Activated CD8-positive, alpha-beta memory T cell treated with anti-CD3 and anti-CD28 coated beads for 48 hours (primary cell): Measurements from ENCODE around the gene ACTG2.
"Not testable (repeated sequence)": the region's sequence is repeated elsewhere in the genome, so short reads cannot be mapped to it uniquely, and the experiment has no call there.

Source experiments
- DNase-seq, 3 experiments: peaks; one replicate each; pipeline ENCODE4 v3.0.0-alpha.2; 2020; ENCODE audit warnings: low read depth in 2 of 3, low spot score in 2 of 3

ACTG2 gene

GRCh38 chr2:73931531-73932500, 39.0 kb downstream of the ACTG2 start:
- no peak for DNase-seq

- DNase-seq, result no peak
Measured at GRCh38 chr2:73933194-73933593, 40.4 kb downstream of the ACTG2 start.

DNA sequence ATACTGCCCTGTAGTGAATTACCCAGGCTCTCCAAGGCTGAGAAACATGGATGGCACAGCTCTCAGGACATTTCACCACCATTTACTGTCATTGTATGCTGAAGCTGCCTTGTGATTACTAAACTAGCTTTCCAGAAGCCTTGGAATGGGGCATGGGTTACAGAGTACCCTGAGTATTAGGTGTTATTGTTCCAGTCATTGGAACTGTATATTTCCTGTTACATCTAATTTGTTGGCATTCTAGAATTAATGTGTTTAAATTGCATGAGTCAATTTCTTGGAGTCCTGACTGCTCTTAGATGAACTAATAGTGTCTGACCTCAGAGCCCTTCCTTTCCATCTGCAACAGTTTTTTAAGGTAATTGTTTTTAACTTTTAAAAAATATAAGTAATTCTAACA, 42.8 kb downstream of the ACTG2 start:
- no peak for DNase-seq

GRCh38 chr2:73937103-73937885, 44.5 kb downstream of the ACTG2 start:
- no peak for DNase-seq

GRCh38 chr2:73937899-73938298, 45.1 kb downstream of the ACTG2 start:
- no peak for DNase-seq

- DNase-seq, result no peak
Measured at GRCh38 chr2:73938718-73939352, 46.0 kb downstream of the ACTG2 start.

DNA sequence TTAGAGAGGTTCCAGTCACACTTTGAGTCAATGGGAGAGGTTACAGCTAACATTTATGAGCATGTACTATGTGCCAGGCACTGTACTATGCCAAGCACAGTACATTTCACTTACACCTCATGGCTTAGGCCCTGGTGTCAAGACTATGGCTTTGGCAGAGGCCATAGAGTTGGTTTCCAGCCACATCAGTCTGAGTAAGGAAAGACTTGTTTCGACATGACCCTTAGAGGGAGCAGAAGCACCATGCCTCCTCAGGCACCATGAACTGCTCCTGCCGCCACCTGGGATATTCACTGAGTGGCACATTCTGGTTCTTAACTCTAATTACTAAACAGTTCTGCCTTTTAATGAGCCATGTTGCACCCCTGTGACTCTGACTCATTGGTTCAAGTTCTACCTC, 46.6 kb downstream of the ACTG2 start:
- no peak for DNase-seq

DNA sequence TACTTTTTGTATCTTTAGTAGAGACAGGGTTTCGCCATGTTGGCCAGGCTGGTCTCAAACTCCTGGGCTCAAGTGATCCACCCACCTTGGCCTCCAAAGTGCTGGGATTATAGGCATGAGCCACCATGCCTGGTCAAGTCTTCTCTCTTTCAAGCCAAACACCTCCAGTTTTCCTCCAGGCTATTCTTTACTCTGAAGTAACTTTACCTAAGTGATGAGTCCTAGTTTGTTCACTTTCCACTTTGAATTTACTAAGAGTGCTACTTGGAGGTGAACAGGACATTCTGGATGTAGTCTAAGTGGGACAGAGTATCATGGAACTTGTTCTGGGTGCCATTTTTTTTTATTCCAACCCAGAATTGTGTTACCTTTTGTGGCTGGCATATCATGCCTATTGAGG, 47.3 kb downstream of the ACTG2 start:
- not testable (repeated sequence) for DNase-seq

- no peak for DNase-seq
Measured at GRCh38 chr2:73942664-73943063, 49.9 kb downstream of the ACTG2 start.

DNA sequence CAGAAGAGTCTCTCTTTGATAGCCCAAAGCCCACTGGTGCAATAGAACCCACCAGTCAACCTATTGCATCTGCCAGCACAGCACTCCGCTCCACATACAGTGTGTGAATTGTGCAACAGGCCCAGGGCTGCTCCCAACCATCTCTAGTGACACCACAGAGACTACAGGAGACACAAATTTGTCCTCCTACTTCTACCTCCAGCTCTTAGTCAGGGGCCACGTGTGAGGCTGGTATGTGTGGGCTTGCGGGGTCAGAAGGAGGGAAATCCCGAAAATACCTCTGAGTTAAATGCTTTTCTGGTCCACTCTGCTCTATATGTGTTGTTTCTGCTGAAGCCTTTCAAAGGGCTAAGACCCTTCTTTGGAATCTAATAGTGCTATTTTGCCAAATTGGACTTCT, 51.9 kb downstream of the ACTG2 start:
- peak in 1 of 3 experiments; percentile 24 for DNase-seq

DNA sequence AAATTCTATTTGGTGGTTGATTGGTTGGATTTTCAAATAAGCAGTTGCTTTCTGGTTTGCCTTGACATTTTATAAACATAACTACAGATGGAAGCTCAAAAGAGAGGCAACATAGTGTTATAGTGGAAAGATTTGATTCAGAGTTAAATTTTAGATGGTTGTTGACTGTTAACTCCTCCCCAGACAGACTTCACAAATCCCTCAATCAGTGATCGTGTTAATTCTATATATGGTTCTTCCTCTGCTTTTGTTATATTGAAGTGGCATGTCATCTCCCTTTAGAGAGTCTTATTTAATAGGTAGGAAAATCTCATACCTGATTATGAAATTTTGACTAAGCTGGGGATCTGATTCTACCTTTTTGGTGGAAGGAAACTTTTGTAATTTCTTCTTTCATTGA, 53.4 kb downstream of the ACTG2 start:
- DNase-seq, result no peak

- DNase-seq, result no peak
Measured at GRCh38 chr2:73946666-73947065, 53.9 kb downstream of the ACTG2 start.

DNA sequence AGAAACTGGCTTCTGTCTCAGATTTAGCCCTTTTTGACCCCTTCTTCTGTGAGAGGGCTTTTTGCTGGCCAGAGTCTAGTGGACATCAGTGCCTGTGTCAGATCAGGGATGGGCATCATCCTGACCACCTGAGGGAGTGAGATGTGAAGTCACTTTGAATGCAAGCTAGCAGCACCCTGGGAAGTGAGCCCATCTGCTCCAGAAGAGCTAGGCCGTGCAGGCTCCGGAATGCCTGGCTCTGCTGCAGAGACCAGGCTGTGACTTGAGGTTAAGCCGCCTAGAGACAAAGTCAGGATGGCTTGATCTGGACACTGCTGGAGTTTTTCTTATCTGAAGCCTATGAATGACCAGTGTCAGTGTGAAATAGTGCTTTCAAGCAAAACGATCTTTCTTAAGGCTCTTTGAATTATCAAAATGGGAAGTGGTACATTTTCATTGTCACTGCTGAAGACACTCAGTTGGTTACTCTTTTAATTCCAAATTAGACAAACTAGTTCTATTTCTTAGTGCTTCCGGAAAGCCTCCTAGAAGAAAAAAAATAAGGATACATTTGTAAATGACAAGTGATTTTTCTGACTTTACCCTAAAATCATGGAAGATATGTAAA, 54.7 kb downstream of the ACTG2 start:
- DNase-seq, result no peak

- DNase-seq, result no peak
Measured at GRCh38 chr2:73949802-73950201, 57.0 kb downstream of the ACTG2 start.

DNA sequence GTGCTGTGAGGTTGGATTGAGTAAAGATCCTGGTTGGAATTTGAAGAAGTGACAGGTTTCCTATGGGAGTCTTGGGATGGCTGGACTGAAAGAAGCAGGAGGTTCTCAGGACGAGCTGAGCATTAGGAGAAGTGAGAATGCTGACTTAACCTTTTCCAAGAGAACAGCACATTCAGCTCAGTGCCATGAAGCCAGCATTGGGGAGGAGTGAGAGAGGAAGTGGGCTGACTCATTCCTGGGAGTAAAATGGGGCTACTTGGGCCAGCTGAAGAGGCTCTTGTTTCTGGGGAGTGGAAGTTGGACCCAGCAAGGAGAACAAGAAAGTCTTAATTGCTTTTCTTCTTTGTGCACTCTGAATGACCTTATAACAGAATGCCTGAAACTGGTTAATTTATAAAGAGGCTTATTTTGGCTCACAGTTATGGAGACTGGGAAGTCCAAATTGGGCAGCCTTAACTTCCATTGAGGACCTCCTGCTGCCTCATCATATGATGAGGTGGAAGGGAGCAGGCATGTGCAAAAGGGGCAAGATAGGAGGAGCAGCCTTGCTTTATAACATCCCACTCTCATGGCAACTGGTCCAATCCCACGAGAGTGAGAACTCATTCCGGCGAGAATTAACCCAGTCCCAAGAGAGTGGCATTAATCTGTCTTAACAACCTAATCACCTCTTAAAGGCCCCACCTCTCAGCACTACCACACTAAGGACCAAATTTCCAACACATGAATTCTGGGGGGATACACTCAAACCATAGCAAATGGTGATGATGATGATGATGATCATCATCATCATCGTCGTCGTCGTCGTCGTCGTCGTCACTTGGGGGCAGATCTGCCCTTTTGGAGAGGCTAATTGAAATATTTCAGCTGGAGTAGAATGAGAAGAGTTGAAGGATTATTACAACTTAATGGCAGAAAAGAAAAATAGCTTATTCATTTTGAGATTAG, 60.0 kb downstream of the ACTG2 start:
- no peak for DNase-seq

- no peak for DNase-seq
Measured at GRCh38 chr2:73956218-73956865, 63.5 kb downstream of the ACTG2 start.

DNA sequence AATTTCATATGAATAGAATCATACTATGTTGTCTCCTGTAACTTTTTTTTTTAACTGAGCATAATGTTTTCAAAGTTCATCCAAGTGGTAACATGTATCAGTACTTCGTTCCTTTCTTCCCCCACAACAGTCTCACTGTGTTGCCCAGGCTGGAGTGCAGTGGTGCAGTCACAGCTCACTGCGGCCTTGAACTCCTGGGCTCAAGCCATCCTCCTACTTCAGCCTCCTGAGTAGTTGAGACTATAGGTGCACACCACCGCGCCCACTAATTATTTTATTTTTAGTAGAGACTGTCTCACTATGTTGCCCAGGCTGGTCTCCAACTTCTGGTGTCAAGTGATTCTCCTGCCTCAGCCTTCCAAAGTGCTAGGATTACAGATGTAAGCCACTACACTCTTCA, 68.5 kb downstream of the ACTG2 start:
- DNase-seq, result no peak

DNA sequence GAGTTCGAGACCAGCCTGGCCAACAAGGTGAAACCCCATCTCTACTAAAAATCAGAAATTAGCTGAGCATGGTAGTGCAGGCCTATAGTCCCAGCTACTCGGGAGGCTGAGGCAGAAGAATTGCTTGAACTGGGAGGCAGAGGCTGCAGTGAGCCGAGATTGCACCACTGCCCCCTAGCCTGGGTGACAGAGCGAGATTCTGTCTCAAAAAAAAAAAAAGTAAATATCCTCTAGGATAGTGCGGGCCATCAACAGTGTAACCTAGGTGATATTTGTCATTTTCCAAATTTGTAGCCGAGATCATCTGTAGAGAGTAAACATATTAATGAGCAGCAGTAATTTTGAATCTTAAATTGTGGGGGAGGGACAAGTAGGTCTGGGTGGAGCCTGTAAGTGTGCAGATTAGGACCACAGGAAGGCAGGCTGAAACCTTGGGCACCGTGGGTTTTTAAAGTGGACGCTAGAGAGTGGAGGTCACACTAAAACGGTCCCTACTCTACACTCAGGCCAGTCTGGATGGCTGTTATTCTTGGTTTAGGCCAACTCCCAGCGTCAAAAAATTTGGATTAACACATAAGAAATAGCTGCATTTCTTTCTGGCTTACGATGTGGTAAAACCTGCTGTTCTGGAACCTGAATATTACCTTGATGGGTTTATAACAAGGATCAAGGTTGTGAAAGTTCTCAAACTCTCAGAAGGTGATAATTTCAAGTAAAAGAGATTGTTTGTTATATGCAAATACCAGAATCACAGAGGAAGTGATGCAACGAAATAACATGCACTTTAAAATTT, 69.2 kb downstream of the ACTG2 start:
- no peak for DNase-seq

DNA sequence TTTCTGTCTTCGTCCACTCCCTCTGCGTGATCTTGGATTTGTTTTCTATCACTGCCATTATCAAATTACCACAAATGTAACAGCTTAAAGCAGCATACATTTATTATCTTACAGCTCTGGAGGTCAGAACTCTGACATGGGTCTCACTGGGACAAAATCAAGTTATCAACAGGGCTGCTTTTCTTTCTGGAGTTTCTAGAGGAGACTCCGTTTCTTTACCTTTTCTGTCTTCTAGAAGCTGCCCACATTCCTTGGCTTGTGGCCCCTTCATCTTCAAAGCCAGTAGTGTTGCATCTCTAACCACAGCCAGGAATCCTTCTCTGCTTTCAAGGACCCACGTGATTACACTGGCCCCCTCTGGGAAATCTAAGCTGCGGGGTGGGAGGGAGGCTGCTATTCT, 70.0 kb downstream of the ACTG2 start:
- no peak for DNase-seq
